Measurements from ENCODE around the gene PDCD1LG2. TPM values are rescaled to one million over a fixed set of nuclear protein-coding genes. Genes with fewer than 3 reads are reported as not detected.

The PDCD1LG2 gene
- total RNA-seq, 1 experiment from 2014 or later, result not detected

GRCh38 chr9:5617749-5618148 is 107.4 kb downstream of the PDCD1LG2 start:
- POLR2A ChIA-PET, result no interaction called here
- ATAC-seq, result no peak
- Histone ChIP-seq H3K27me3 (ENCODE audit: control insufficient read depth, insufficient read depth, low read length) (no peaks in the 10 kb centered on the region), H3K4me1 (ENCODE audit: control insufficient read depth, insufficient read depth, low read length) (no peaks in the 10 kb centered on the region), H3K9me3 (ENCODE audit: control insufficient read depth, insufficient read depth, low read depth, low read length) (no peaks in the 10 kb centered on the region), H3K36me3 (ENCODE audit: control insufficient read depth, insufficient read depth, low read length) (no peaks in the 10 kb centered on the region), H3K4me3 (ENCODE audit: low read depth in 2 of 2, low read length in 2 of 2) (no peak overlapping the region), H3K27ac (ENCODE audit: low read length) (no peak overlapping the region)
- no peak for DNase-seq (ENCODE audit: low read depth, low spot score)
- no TSS peak for BruUV-seq (replicated peaks)
- TF ChIP-seq SIN3A (IDR thresholded peaks at IDR 0.05; ENCODE audit: borderline replicate concordance, insufficient read depth, low read depth, low read length) (no peak), POLR2AphosphoS5 (IDR thresholded peaks at IDR 0.05; ENCODE audit: low read depth, low read length) (no peak), TCF7L2 (IDR thresholded peaks at IDR 0.05; ENCODE audit: low read depth, low read length) (no peak)
- TF ChIP-seq, protein P1, sequence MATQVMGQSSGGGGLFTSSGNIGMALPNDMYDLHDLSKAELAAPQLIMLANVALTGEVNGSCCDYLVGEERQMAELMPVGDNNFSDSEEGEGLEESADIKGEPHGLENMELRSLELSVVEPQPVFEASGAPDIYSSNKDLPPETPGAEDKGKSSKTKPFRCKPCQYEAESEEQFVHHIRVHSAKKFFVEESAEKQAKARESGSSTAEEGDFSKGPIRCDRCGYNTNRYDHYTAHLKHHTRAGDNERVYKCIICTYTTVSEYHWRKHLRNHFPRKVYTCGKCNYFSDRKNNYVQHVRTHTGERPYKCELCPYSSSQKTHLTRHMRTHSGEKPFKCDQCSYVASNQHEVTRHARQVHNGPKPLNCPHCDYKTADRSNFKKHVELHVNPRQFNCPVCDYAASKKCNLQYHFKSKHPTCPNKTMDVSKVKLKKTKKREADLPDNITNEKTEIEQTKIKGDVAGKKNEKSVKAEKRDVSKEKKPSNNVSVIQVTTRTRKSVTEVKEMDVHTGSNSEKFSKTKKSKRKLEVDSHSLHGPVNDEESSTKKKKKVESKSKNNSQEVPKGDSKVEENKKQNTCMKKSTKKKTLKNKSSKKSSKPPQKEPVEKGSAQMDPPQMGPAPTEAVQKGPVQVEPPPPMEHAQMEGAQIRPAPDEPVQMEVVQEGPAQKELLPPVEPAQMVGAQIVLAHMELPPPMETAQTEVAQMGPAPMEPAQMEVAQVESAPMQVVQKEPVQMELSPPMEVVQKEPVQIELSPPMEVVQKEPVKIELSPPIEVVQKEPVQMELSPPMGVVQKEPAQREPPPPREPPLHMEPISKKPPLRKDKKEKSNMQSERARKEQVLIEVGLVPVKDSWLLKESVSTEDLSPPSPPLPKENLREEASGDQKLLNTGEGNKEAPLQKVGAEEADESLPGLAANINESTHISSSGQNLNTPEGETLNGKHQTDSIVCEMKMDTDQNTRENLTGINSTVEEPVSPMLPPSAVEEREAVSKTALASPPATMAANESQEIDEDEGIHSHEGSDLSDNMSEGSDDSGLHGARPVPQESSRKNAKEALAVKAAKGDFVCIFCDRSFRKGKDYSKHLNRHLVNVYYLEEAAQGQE (IDR thresholded peaks at IDR 0.05; ENCODE audit: insufficient read depth in 1 of 2, low read depth in 2 of 2, low read length in 1 of 2), result no peak
- TF ChIP-seq, protein P2, sequence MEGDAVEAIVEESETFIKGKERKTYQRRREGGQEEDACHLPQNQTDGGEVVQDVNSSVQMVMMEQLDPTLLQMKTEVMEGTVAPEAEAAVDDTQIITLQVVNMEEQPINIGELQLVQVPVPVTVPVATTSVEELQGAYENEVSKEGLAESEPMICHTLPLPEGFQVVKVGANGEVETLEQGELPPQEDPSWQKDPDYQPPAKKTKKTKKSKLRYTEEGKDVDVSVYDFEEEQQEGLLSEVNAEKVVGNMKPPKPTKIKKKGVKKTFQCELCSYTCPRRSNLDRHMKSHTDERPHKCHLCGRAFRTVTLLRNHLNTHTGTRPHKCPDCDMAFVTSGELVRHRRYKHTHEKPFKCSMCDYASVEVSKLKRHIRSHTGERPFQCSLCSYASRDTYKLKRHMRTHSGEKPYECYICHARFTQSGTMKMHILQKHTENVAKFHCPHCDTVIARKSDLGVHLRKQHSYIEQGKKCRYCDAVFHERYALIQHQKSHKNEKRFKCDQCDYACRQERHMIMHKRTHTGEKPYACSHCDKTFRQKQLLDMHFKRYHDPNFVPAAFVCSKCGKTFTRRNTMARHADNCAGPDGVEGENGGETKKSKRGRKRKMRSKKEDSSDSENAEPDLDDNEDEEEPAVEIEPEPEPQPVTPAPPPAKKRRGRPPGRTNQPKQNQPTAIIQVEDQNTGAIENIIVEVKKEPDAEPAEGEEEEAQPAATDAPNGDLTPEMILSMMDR (IDR thresholded peaks at IDR 0.05), result no peak
- CTCF ChIA-PET, result no interaction called here
- intact Hi-C loops (cut with micrococcal nuclease; ENCODE audit: unreplicated experiment), result no loop called here
- in situ Hi-C loops (cut with HindIII; ENCODE audit: low pct_unique_long_range_greater_than_20kb, low sequenced_read_pairs), result no loop called here

DNA sequence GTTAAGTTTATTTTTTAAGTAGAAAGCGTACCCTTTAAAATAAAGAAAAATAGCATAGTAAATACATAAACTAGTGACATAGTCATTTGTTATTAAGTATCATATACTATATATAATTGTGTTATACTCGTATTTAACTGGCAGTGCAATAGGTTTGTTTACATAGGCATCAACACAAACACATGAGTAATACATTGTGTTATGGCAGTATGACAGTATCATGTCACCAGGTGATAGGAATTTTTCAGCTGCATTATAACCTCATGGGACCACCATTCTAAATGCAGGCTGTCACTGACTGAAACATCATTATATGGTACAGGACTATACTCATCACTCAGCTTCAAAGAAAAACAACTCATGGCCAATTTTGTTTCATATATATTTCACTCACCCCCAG is 110.2 kb downstream of the PDCD1LG2 start:
- Histone ChIP-seq H3K4me1 (ENCODE audit: control insufficient read depth, insufficient read depth, low read length) (no peaks in the 10 kb centered on the region), H3K27ac (ENCODE audit: low read length) (no peak overlapping the region), H3K36me3 (ENCODE audit: control insufficient read depth, insufficient read depth, low read length) (no peaks in the 10 kb centered on the region), H3K27me3 (ENCODE audit: control insufficient read depth, insufficient read depth, low read length) (no peaks in the 10 kb centered on the region), H3K4me3 (ENCODE audit: low read depth in 2 of 2, low read length in 2 of 2) (no peak overlapping the region), H3K9me3 (ENCODE audit: control insufficient read depth, insufficient read depth, low read depth, low read length) (no peaks in the 10 kb centered on the region)
- ChIA-PET POLR2A (no interaction called here), CTCF (interaction anchor here (0.7 kb wide), 1 partner anchor 56 kb away, joined by 10 read pairs; no protein-coding TSS in a partner anchor)
- DNase-seq (ENCODE audit: low read depth, low spot score), result no peak
- BruUV-seq (replicated peaks), result no TSS peak
- intact Hi-C loops (cut with micrococcal nuclease; ENCODE audit: unreplicated experiment), result no loop called here
- in situ Hi-C loops (cut with HindIII; ENCODE audit: low pct_unique_long_range_greater_than_20kb, low sequenced_read_pairs), result no loop called here
- no peak for TF ChIP-seq POLR2AphosphoS5 (IDR thresholded peaks at IDR 0.05; ENCODE audit: low read depth, low read length)
- TF ChIP-seq, protein P2 (IDR thresholded peaks at IDR 0.05), result no peak
- TF ChIP-seq, protein P1 (IDR thresholded peaks at IDR 0.05; ENCODE audit: insufficient read depth in 1 of 2, low read depth in 2 of 2, low read length in 1 of 2), result no peak
- no peak for TF ChIP-seq TCF7L2 (IDR thresholded peaks at IDR 0.05; ENCODE audit: low read depth, low read length)
- no peak for TF ChIP-seq SIN3A (IDR thresholded peaks at IDR 0.05; ENCODE audit: borderline replicate concordance, insufficient read depth, low read depth, low read length)
- ATAC-seq, result no peak

Other genes with a start within 250 kb of the PDCD1LG2 start
- gene RLN2, start 205.8 kb upstream of the PDCD1LG2 start, total RNA-seq (2021; ENCODE audit: unreplicated experiment), result not detected
- gene RLN1, start 170.7 kb upstream of the PDCD1LG2 start, total RNA-seq (2021; ENCODE audit: unreplicated experiment), result not detected
- gene PLGRKT, start 72.6 kb upstream of the PDCD1LG2 start, total RNA-seq (2021; ENCODE audit: unreplicated experiment), result 9.3 TPM
- 0.21 TPM for gene CD274, start 60.0 kb upstream of the PDCD1LG2 start, total RNA-seq (2021; ENCODE audit: unreplicated experiment)
- gene RIC1, start 118.6 kb downstream of the PDCD1LG2 start, total RNA-seq (2021; ENCODE audit: unreplicated experiment), result 7.0 TPM

Data from Panc1 (cell line).